Vagina (tissue), 2 donors: ENCODE measurements around the gene COPS2. TPM values are rescaled to one million over a fixed set of nuclear protein-coding genes. Genes with fewer than 3 reads are reported as not detected.
"Not testable (repeated sequence)": the region's sequence is repeated elsewhere in the genome, so short reads cannot be mapped to it uniquely, and the experiment has no call there.

ENCODE experiments used
- DNase-seq, 2 donors: peaks; one replicate each; pipeline ENCODE4 v3.0.0-alpha.2; 2017; ENCODE audit errors: extremely low spot score in 2 of 2
- H3K27ac ChIP-seq: fragments of 200-600 bp; sonication (generic); one replicate; pipeline ENCODE4 v1.5.1; 2019
- H3K27me3 ChIP-seq: fragments of 200-600 bp; sonication (generic); one replicate; pipeline ENCODE4 v1.5.1; 2019
- H3K36me3 ChIP-seq, 2 donors: fragments of 200-600 bp; sonication (generic); one replicate each; pipeline ENCODE4 v1.5.1; 2017 to 2019
- H3K4me1 ChIP-seq: fragments of 200-600 bp; sonication (generic); one replicate; pipeline ENCODE4 v1.5.1; 2019
- H3K4me3 ChIP-seq, 2 donors: fragments of 200-600 bp; sonication (generic); 1 replicate in 1 of 2; 2 replicates in 1 of 2; pipeline ENCODE4 v1.5.1; 2016 to 2019
- H3K9me3 ChIP-seq: fragments of 200-600 bp; sonication (generic); one replicate; pipeline ENCODE4 v1.5.1; 2019
- CTCF ChIP-seq, 3 experiments: fragments of 450-650 bp in 2 of 3; fragments of 200-600 bp in 1 of 3; sonication (generic) in 1 of 3; IDR thresholded peaks; one replicate each; pipeline ENCODE4 v1.5.1; 2017 to 2019; ENCODE audit warnings: antibody characterized with exemption in 3 of 3, mild to moderate bottlenecking in 2 of 3, moderate library complexity in 2 of 3
- POLR2A ChIP-seq, 2 donors: fragments of 450-650 bp; IDR thresholded peaks; one replicate each; pipeline ENCODE4 v1.6.1; 2017; ENCODE audit warnings: antibody characterized with exemption in 2 of 2, mild to moderate bottlenecking in 2 of 2, moderate library complexity in 2 of 2
- POLR2AphosphoS5 ChIP-seq, 2 donors: sonication (generic); formaldehyde crosslinking; IDR thresholded peaks; one replicate each; pipeline ENCODE4 v1.9.0; 2017; ENCODE audit warnings: antibody characterized with exemption in 2 of 2, mild to moderate bottlenecking in 2 of 2, low read depth in 1 of 2; ENCODE audit not compliant: insufficient read depth in 1 of 2
- intact Hi-C: fragments of 100-400 bp; cut with DNase I; formaldehyde crosslinking; loops from one replicate; pipeline ENCODE4 v1.15.1; 2023
- microRNA-seq: library from miRNA; unstranded; fragments of <30 nt; microRNA quantifications from one replicate; pipeline ENCODE4, GENCODE V29; 2017; ENCODE audit warnings: borderline number of aligned reads, borderline replicate concordance
- small RNA-seq: library from RNA; depleted of rRNA; stranded (forward); fragments of <200 nt; gene quantifications from one replicate; pipeline ENCODE3, GENCODE V24; 2016
- total RNA-seq: library from RNA; depleted of rRNA; stranded (reverse); fragments of >200 nt; gene quantifications from one replicate; pipeline ENCODE4 v1.2.3, GENCODE V29; 2016

Gene COPS2
- total RNA-seq, 1 donor from 2014 or later = 45.2 TPM

- H3K27me3 ChIP-seq = no peaks in the 10 kb centered on the region
- no peaks in the 10 kb centered on the region for H3K36me3 ChIP-seq
- no peak overlapping the region for H3K4me3 ChIP-seq
- H3K4me1 ChIP-seq = peaks cover 6% of the 10 kb centered on the region
- no peaks in the 10 kb centered on the region for H3K9me3 ChIP-seq
- no peak overlapping the region for H3K27ac ChIP-seq
- DNase-seq = no peak
- intact Hi-C loops = no loop called here
- TF ChIP-seq POLR2AphosphoS5 (IDR thresholded peaks at IDR 0.05; ENCODE audit: insufficient read depth in 1 of 2, low read depth in 1 of 2) (no peak), POLR2A (IDR thresholded peaks at IDR 0.05) (no peak), CTCF (IDR thresholded peaks at IDR 0.05) (no peak)
Observed at GRCh38 chr15:49083401-49084284, 71.8 kb downstream of the COPS2 start.

GRCh38 chr15:49082960-49083359 is 72.4 kb downstream of the COPS2 start:
- H3K9me3 ChIP-seq = no peaks in the 10 kb centered on the region
- H3K27me3 ChIP-seq = no peaks in the 10 kb centered on the region
- H3K4me3 ChIP-seq = no peak overlapping the region
- no peaks in the 10 kb centered on the region for H3K36me3 ChIP-seq
- peaks cover 6% of the 10 kb centered on the region for H3K4me1 ChIP-seq
- TF ChIP-seq CTCF (IDR thresholded peaks at IDR 0.05) (no peak), POLR2AphosphoS5 (IDR thresholded peaks at IDR 0.05; ENCODE audit: insufficient read depth in 1 of 2, low read depth in 1 of 2) (no peak), POLR2A (IDR thresholded peaks at IDR 0.05) (no peak)
- intact Hi-C loops = no loop called here
- no peak overlapping the region for H3K27ac ChIP-seq
- no peak for DNase-seq

- DNase-seq = no peak
- no peaks in the 10 kb centered on the region for H3K36me3 ChIP-seq
- H3K27me3 ChIP-seq = no peaks in the 10 kb centered on the region
- H3K4me3 ChIP-seq = no peak overlapping the region
- peaks cover 6% of the 10 kb centered on the region for H3K4me1 ChIP-seq
- TF ChIP-seq POLR2A (IDR thresholded peaks at IDR 0.05) (no peak), CTCF (IDR thresholded peaks at IDR 0.05) (no peak)
- no peak overlapping the region for H3K27ac ChIP-seq
- no peaks in the 10 kb centered on the region for H3K9me3 ChIP-seq
- intact Hi-C loops = no loop called here
Observed at GRCh38 chr15:49079340-49080039, 75.9 kb downstream of the COPS2 start.

GRCh38 chr15:49075881-49076280 is 79.5 kb downstream of the COPS2 start:
- no peaks in the 10 kb centered on the region for H3K4me1 ChIP-seq
- intact Hi-C loops = no loop called here
- TF ChIP-seq CTCF (IDR thresholded peaks at IDR 0.05) = no peak
- no peak for TF ChIP-seq POLR2A (IDR thresholded peaks at IDR 0.05)
- no peak for TF ChIP-seq POLR2AphosphoS5 (IDR thresholded peaks at IDR 0.05; ENCODE audit: insufficient read depth in 1 of 2, low read depth in 1 of 2)
- H3K4me3 ChIP-seq = no peak overlapping the region
- no peaks in the 10 kb centered on the region for H3K36me3 ChIP-seq
- no peak for DNase-seq
- H3K27ac ChIP-seq = no peak overlapping the region
- no peaks in the 10 kb centered on the region for H3K27me3 ChIP-seq
- no peaks in the 10 kb centered on the region for H3K9me3 ChIP-seq

GRCh38 chr15:49074589-49075287 is 80.7 kb downstream of the COPS2 start:
- H3K9me3 ChIP-seq, H3K27ac ChIP-seq, H3K4me3 ChIP-seq, intact Hi-C loops, H3K4me1 ChIP-seq, H3K27me3 ChIP-seq, DNase-seq, H3K36me3 ChIP-seq: not testable (repeated sequence)

Small RNA genes lying within 50 kb of the gene (microRNA-seq; reads per million reads assigned to microRNA genes)
- gene MIR4716 = not detected

Small RNA genes lying within 50 kb of the gene (small RNA-seq; reads per million reads assigned to genes)
- gene MIR4716 (not detected), gene RF00019 (not detected), gene RN7SL307P (not detected)

Other genes starting within 250 kb of the COPS2 start
- gene SHC4, start 191.7 kb downstream of the COPS2 start, total RNA-seq = 0.25 TPM
- 24.3 TPM for gene SECISBP2L, start 109.2 kb downstream of the COPS2 start, total RNA-seq
- 47.6 TPM for gene GALK2, start 14.6 kb upstream of the COPS2 start, total RNA-seq